ENCODE data around the gene KDM8.

- TF ChIP-seq CTCF (conservative IDR thresholded peaks at IDR 0.05) (no peak), ZFX (IDR thresholded peaks at IDR 0.05) (no peak)
These were observed 17.6 kb upstream of the KDM8 start for GRCh38 chr16:27185776-27186130.
